SK-N-SH (cell line): ENCODE results near the gene PRSS56. TPM values are rescaled to one million over a fixed set of nuclear protein-coding genes. Genes with fewer than 3 reads are reported as not detected.

ENCODE experiments used
- CTCF ChIA-PET: fragments of 300-600, 350-600 bp; formaldehyde crosslinking; extraction: SDS; loops from one replicate; lab custom pipeline; 2021; lab: Yijun Ruan, JAX
- POLR2A ChIA-PET: fragments of 350-600 bp; sonication (Branson Sonifier 250); formaldehyde crosslinking; extraction: SDS; loops from one replicate; lab custom pipeline; 2020; ENCODE audit warnings: antibody characterized with exemption, inconsistent platforms; lab: Yijun Ruan, JAX
- DNase-seq: peaks from one replicate; pipeline ENCODE4 v3.0.0; 2012
- H2AFZ ChIP-seq: fragments of 200-600 bp; sonication (generic); 2 replicates; pipeline ENCODE4 v1.8.1; 2016; ENCODE audit warnings: antibody characterized with exemption, mild to moderate bottlenecking, low read depth
- H3F3A ChIP-seq: fragments of 200-600 bp; sonication (generic); replicated peaks from 2 replicates; pipeline ENCODE3; 2016; ENCODE audit warnings: antibody characterized with exemption, mild to moderate bottlenecking; ENCODE audit not compliant: insufficient read depth
- H3K27ac ChIP-seq, 2 experiments: fragments of 200-500 bp in 1 of 2; fragments of 200-600 bp in 1 of 2; sonication (Bioruptor generic) in 1 of 2; sonication (generic), shearing (Covaris generic) in 1 of 2; 2 replicates each; pipeline versions ENCODE4 v1.5.1 to v1.6.1; 2014 to 2016; ENCODE audit warnings: low read depth in 2 of 2, inconsistent platforms in 1 of 2, low read length in 1 of 2, mild to moderate bottlenecking in 1 of 2, mixed read lengths in 1 of 2
- H3K27me3 ChIP-seq: fragments of 200-600 bp; sonication (generic), shearing (Covaris generic); 2 replicates; pipeline ENCODE4 v1.6.1; 2016; ENCODE audit warnings: mixed run types; ENCODE audit not compliant: insufficient read depth
- H3K36me3 ChIP-seq, 2 experiments: fragments of 200-500 bp in 1 of 2; fragments of 200-600 bp in 1 of 2; sonication (Bioruptor generic) in 1 of 2; sonication (generic) in 1 of 2; replicated peaks in 1 of 2; 2 replicates each; pipeline versions ENCODE3 to v1.5.1; 2014 to 2016; ENCODE audit warnings: low read length in 1 of 2, mild to moderate bottlenecking in 1 of 2; ENCODE audit not compliant: insufficient read depth in 2 of 2, control insufficient read depth in 1 of 2
- H3K4me1 ChIP-seq, 2 experiments: fragments of 200-500 bp in 1 of 2; fragments of 200-600 bp in 1 of 2; sonication (Bioruptor generic) in 1 of 2; sonication (generic), shearing (Covaris generic) in 1 of 2; 2 replicates each; pipeline versions ENCODE4 v1.5.1 to v1.6.1; 2014 to 2016; ENCODE audit warnings: low read depth in 1 of 2, low read length in 1 of 2, mixed run types in 1 of 2; ENCODE audit not compliant: insufficient read depth in 2 of 2, control insufficient read depth in 1 of 2
- H3K4me2 ChIP-seq: fragments of 200-600 bp; sonication (generic), shearing (Covaris generic); 2 replicates; pipeline ENCODE4 v1.6.1; 2017; ENCODE audit warnings: mixed run types
- H3K4me3 ChIP-seq, 2 experiments: fragments of 200-500 bp in 1 of 2; fragments of 200-600 bp in 1 of 2; sonication (Bioruptor generic) in 1 of 2; sonication (generic), shearing (Covaris generic) in 1 of 2; 2 replicates each; pipeline versions ENCODE4 v1.5.1 to v1.8.1; 2014 to 2016; ENCODE audit warnings: low read depth in 2 of 2, inconsistent platforms in 1 of 2, low read length in 1 of 2, mild to moderate bottlenecking in 1 of 2, mixed read lengths in 1 of 2, moderate library complexity in 1 of 2
- H3K79me2 ChIP-seq: fragments of 200-600 bp; sonication (generic); 2 replicates; pipeline ENCODE4 v1.8.1; 2017; ENCODE audit warnings: mild to moderate bottlenecking; ENCODE audit not compliant: insufficient read depth
- H3K9ac ChIP-seq: fragments of 200-600 bp; sonication (generic); 2 replicates; pipeline ENCODE4 v1.6.1; 2017; ENCODE audit warnings: mixed run types
- H3K9me2 ChIP-seq: fragments of 200-600 bp; sonication (generic); 2 replicates; pipeline ENCODE4 v1.6.1; 2017; ENCODE audit warnings: mixed run types
- H3K9me3 ChIP-seq: fragments of 200-600 bp; sonication (generic); 2 replicates; pipeline ENCODE4 v1.6.1; 2017; ENCODE audit warnings: mixed run types, mild to moderate bottlenecking, moderate library complexity
- H4K20me1 ChIP-seq: fragments of 200-600 bp; sonication (generic); 2 replicates; pipeline ENCODE4 v1.6.1; 2017; ENCODE audit warnings: mild to moderate bottlenecking, mixed run types; ENCODE audit not compliant: insufficient read depth
- ELF1 ChIP-seq: IDR thresholded peaks from 2 replicates; pipeline ENCODE4 v1.4.0; 2012
- GATA2 ChIP-seq: sonication (generic); formaldehyde crosslinking; IDR thresholded peaks from 2 replicates; pipeline ENCODE4 v1.5.0; 2020; ENCODE audit warnings: mild to moderate bottlenecking, missing genetic modification reagents
- JUND ChIP-seq: IDR thresholded peaks from 2 replicates; pipeline ENCODE4 v1.4.0; 2012
- MEF2A ChIP-seq: IDR thresholded peaks from 2 replicates; pipeline ENCODE4 v1.4.0; 2012; ENCODE audit warnings: low read depth, borderline replicate concordance
- NFIC ChIP-seq: IDR thresholded peaks from 2 replicates; pipeline ENCODE4 v1.4.0; 2012; ENCODE audit warnings: borderline replicate concordance
- POLR2AphosphoS5 ChIP-seq: IDR thresholded peaks from 2 replicates; pipeline ENCODE4 v1.6.1; 2012; ENCODE audit warnings: low read depth, low read length
- RCOR1 ChIP-seq: fragments of 150-350 bp; IDR thresholded peaks from 2 replicates; pipeline ENCODE4 v1.6.1; 2017; ENCODE audit warnings: antibody characterized with exemption, low read length
- RXRA ChIP-seq: IDR thresholded peaks from 2 replicates; pipeline ENCODE4 v1.4.0; 2012; ENCODE audit warnings: low read depth, mild to moderate bottlenecking, borderline replicate concordance
- WGBS: methylation state at CpG from one replicate; pipeline ENCODE4 v1.1.6; 2017; ENCODE audit warnings: low lambda C conversion rate; 5-methylcytosine and 5-hydroxymethylcytosine counted together
- polyA plus RNA-seq, 3 experiments: library from polyadenylated mRNA; depleted of rRNA; stranded (reverse); fragments of >200 nt; gene quantifications; 2 replicates each; pipeline ENCODE4 v1.2.3, GENCODE V29; 2012
- TF ChIP-seq, protein P1 (sequence below): fragments of 200-600 bp; sonication (generic); IDR thresholded peaks from 2 replicates; pipeline ENCODE4 v1.6.1; 2017; ENCODE audit warnings: antibody characterized with exemption, mild to moderate bottlenecking, moderate library complexity
- TF ChIP-seq, protein P2 (sequence below): IDR thresholded peaks from 2 replicates; pipeline ENCODE4; 2012
- TF ChIP-seq, protein P3 (sequence below): IDR thresholded peaks from 2 replicates; pipeline ENCODE4 v1.4.0; 2012; ENCODE audit warnings: low read depth, borderline replicate concordance

PRSS56 gene
- polyA plus RNA-seq, 1 of the 3 experiments (the other 2 are of a cell fraction): not detected

DNA sequence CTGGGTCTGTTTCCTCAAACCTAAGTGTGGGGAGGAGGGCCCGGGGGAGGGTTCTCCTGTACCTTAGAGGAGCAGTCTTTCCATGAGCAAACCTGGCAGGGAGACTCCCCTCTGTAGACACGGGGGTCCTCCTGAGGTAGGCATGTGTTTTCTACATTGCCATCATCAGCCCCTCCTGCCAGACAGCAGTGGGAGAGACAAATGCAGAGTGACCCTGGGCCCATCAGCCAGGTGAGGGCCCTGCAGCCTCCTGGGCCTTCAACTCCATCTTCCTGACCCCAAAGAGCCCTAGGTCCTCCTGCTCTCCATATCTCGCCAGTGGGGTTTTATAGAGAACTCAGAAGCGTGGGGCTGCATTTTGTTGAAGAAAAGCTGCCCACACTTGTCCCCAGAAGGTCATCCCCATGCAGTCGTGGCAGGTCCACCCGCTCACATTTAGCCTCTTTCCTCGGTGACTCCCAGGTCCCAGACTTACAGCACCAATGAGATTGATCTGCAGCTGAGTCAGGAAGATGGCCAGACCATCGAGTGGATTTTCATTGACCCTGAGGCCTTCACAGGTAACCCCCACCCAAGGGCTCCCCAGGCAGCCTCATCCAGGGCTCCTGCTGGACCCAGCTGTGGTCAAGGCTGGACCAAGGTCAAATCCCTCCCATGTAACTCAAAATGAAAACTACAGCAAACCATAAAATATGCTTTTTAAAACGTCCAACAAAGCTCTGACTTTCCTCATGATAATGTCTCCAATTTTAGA lies 21.9 kb downstream of the PRSS56 start:
- 79% methylated on average over 7 of the region's 9 CpGs for whole genome bisulfite sequencing
- Histone ChIP-seq H3K36me3 (no peaks in the 10 kb centered on the region), H3K4me3 (no peak overlapping the region), H3K4me1 (no peaks in the 10 kb centered on the region; a peak in 1 of 4 replicates), H3K27ac (no peak overlapping the region), H3K79me2 (peaks cover 12% of the 10 kb centered on the region), H3F3A (no peaks in the 10 kb centered on the region), H3K9me3 (no peaks in the 10 kb centered on the region), H4K20me1 (no peaks in the 10 kb centered on the region), H3K4me2 (no peak overlapping the region), H3K27me3 (no peaks in the 10 kb centered on the region), H3K9me2 (no peaks in the 10 kb centered on the region), H3K9ac (no peak overlapping the region), H2AFZ (no peak overlapping the region)
- TF ChIP-seq, protein P1, sequence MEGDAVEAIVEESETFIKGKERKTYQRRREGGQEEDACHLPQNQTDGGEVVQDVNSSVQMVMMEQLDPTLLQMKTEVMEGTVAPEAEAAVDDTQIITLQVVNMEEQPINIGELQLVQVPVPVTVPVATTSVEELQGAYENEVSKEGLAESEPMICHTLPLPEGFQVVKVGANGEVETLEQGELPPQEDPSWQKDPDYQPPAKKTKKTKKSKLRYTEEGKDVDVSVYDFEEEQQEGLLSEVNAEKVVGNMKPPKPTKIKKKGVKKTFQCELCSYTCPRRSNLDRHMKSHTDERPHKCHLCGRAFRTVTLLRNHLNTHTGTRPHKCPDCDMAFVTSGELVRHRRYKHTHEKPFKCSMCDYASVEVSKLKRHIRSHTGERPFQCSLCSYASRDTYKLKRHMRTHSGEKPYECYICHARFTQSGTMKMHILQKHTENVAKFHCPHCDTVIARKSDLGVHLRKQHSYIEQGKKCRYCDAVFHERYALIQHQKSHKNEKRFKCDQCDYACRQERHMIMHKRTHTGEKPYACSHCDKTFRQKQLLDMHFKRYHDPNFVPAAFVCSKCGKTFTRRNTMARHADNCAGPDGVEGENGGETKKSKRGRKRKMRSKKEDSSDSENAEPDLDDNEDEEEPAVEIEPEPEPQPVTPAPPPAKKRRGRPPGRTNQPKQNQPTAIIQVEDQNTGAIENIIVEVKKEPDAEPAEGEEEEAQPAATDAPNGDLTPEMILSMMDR: no peak
- TF ChIP-seq RCOR1: no peak
- POLR2A ChIA-PET: no interaction called here
- DNase-seq: no peak
- CTCF ChIA-PET: interaction anchor here (1.5 to 1.6 kb wide), 2 partner anchors 18 to 20 kb away, joined by 4 read pairs; no protein-coding TSS in a partner anchor

DNA sequence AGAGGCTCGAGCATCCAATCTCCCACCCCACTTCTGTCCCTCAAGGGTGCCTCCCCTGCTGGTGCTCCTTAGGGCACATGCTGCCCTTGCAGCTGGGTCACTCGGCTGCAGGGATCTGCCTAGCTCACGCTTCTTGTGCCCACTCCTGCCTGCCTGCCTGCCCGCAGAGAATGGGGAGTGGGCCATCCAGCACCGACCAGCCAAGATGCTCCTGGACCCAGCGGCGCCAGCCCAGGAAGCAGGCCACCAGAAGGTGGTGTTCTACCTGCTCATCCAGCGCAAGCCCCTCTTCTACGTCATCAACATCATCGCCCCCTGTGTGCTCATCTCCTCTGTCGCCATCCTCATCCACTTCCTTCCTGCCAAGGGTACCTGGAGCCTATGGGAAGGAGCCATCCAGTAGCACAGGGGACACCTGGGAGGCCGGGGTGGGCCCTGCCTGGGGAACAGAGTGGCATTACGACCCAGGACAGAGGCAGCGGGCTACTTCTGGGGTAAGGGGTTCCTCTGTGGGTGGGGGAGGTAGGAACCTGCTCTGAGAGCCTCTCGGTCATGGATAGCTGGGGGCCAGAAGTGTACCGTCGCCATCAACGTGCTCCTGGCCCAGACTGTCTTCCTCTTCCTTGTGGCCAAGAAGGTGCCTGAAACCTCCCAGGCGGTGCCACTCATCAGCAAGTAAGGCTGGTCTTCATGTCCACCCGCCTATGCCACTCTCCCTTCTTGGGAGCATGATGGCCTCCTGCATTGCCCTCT lies 22.7 kb downstream of the PRSS56 start:
- peaks cover 18% of the 10 kb centered on the region for H3K79me2 ChIP-seq
- no peaks in the 10 kb centered on the region for H4K20me1 ChIP-seq
- POLR2A ChIA-PET: no interaction called here
- H3K9me3 ChIP-seq: no peaks in the 10 kb centered on the region
- DNase-seq: peak; percentile 14
- H2AFZ ChIP-seq: no peak overlapping the region
- CTCF ChIA-PET: interaction anchor here (1.0 to 1.5 kb wide), 2 partner anchors 11 to 19 kb away, joined by 4 read pairs; no protein-coding TSS in a partner anchor
- H3K4me3 ChIP-seq: no peak overlapping the region
- 96% methylated on average over 13 of the region's 20 CpGs for WGBS
- H3K36me3 ChIP-seq: peaks cover 2 to 5% of the 10 kb centered on the region in 2 experiments
- TF ChIP-seq GATA2 (CRISPR knock-in tag) (no peak), MEF2A (no peak), POLR2AphosphoS5 (no peak), NFIC (no peak), RXRA (no peak), JUND (no peak), ELF1 (no peak)
- TF ChIP-seq, protein P2, sequence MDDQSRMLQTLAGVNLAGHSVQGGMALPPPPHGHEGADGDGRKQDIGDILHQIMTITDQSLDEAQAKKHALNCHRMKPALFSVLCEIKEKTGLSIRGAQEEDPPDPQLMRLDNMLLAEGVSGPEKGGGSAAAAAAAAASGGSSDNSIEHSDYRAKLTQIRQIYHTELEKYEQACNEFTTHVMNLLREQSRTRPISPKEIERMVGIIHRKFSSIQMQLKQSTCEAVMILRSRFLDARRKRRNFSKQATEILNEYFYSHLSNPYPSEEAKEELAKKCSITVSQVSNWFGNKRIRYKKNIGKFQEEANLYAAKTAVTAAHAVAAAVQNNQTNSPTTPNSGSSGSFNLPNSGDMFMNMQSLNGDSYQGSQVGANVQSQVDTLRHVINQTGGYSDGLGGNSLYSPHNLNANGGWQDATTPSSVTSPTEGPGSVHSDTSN: no peak
- TF ChIP-seq, protein P3, sequence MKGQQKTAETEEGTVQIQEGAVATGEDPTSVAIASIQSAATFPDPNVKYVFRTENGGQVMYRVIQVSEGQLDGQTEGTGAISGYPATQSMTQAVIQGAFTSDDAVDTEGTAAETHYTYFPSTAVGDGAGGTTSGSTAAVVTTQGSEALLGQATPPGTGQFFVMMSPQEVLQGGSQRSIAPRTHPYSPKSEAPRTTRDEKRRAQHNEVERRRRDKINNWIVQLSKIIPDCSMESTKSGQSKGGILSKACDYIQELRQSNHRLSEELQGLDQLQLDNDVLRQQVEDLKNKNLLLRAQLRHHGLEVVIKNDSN: no peak
- H3K9me2 ChIP-seq: no peaks in the 10 kb centered on the region
- no peak overlapping the region for H3K9ac ChIP-seq
- no peak overlapping the region for H3K27ac ChIP-seq
- no peaks in the 10 kb centered on the region for H3K27me3 ChIP-seq
- H3K4me2 ChIP-seq: no peak overlapping the region
- H3F3A ChIP-seq: no peaks in the 10 kb centered on the region
- H3K4me1 ChIP-seq: no peaks in the 10 kb centered on the region; a peak in 1 of 4 replicates
